ENCODE measurements around the gene RIPK4.

- TF ChIP-seq POLR2AphosphoS5 (IDR thresholded peaks at IDR 0.05; ENCODE audit: low read depth, low read length) = peak; percentile 1; the same call in 1 of the 2 replicates
- TF ChIP-seq CTCF (IDR thresholded peaks at IDR 0.05) = no peak
- TF ChIP-seq SIN3A (IDR thresholded peaks at IDR 0.05; ENCODE audit: borderline replicate concordance, insufficient read depth, low read depth, low read length) = 0 out of 2 replicates have a peak, but pooled peaks have one; percentile 4
- TF ChIP-seq REST (IDR thresholded peaks at IDR 0.05; ENCODE audit: insufficient read depth in 1 of 2, low read depth in 2 of 2, low read length in 1 of 2) = no peak
Measured at GRCh38 chr21:41765420-41765821, 1.4 kb downstream of the RIPK4 start.

Measured in Panc1 (cell line).